ENCODE results near the gene DNAJC30. TPM values are rescaled to one million over a fixed set of nuclear protein-coding genes. Genes with fewer than 3 reads are reported as not detected.

The DNAJC30 gene
- total RNA-seq, 2 experiments from 2014 or later = 8.7 to 9.1 TPM

- no peak overlapping the region for H3K27ac Mint-ChIP-seq
- DNase-seq = no peak
- peaks cover 8% of the 10 kb centered on the region for H3K4me1 Mint-ChIP-seq
- H3K4me3 Mint-ChIP-seq = no peak overlapping the region
- no peaks in the 10 kb centered on the region for H3K9me3 Mint-ChIP-seq
- no peaks in the 10 kb centered on the region for H3K36me3 Mint-ChIP-seq (ENCODE audit: low read depth)
- ChIA-PET POLR2A (interaction anchor here (0.7 kb wide), 1 partner anchor 225 kb away, joined by 9 read pairs; no protein-coding TSS in a partner anchor), CTCF (no interaction called here)
- H3K27me3 Mint-ChIP-seq = peaks cover 38% of the 10 kb centered on the region
These were observed 30.7 kb downstream of the DNAJC30 start for GRCh38 chr7:73652541-73652949.

DNA sequence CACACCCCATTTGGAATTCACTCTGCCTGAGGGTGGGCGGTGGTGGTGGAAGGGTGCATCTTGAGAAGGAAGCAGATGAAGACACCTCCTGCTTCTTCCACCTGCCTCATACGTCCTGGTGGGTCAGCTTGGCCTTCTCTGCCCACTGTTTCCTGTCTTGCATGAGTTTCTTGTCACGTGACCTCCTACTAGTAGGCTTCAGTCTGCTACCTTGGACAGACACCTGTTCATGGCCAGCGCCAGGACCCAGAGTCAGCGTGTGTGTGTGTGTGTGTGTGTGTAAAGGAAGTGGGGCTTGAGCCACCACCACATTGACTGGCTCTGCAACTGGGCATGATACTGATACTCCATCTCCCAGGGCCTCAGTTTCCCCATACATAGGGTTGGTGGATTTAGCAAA lies 32.7 kb downstream of the DNAJC30 start:
- no peak for DNase-seq
- Mint-ChIP-seq H3K36me3 (ENCODE audit: low read depth) (no peaks in the 10 kb centered on the region), H3K4me1 (peaks cover 8% of the 10 kb centered on the region), H3K4me3 (no peak overlapping the region), H3K27me3 (peaks cover 52% of the 10 kb centered on the region), H3K9me3 (no peaks in the 10 kb centered on the region), H3K27ac (no peak overlapping the region)
- ChIA-PET POLR2A (no interaction called here), CTCF (no interaction called here)

DNA sequence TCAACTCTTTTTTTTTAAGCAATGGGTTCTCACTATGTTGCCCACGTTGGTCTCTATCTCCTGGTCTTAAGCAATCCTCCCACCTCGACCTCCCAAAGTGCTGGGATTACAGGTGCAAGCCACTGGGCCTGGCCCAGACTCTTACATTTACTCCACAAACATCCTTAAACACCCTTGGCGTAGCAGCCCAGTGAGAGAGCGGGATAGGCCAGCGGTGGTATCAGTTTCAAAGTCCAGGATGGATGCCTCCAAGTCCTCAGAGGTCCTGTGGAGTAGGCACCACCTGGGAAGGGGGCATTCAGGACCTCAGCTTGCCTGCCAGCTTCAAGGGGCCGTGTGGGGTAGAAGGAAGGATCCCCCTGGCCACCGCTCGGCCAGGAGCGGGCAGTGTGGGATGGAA lies 33.7 kb downstream of the DNAJC30 start:
- Mint-ChIP-seq H3K27ac (no peak overlapping the region), H3K4me1 (peaks cover 8% of the 10 kb centered on the region), H3K9me3 (no peaks in the 10 kb centered on the region), H3K36me3 (ENCODE audit: low read depth) (no peaks in the 10 kb centered on the region), H3K27me3 (peaks cover 57% of the 10 kb centered on the region), H3K4me3 (no peak overlapping the region)
- ChIA-PET POLR2A (no interaction called here), CTCF (interaction anchor here (0.6 kb wide), 1 partner anchor 53 kb away, joined by 3 read pairs; no protein-coding TSS in a partner anchor)
- no peak for DNase-seq

GRCh38 chr7:73648593-73649332 lies 34.5 kb downstream of the DNAJC30 start:
- H3K27me3 Mint-ChIP-seq = peaks cover 59% of the 10 kb centered on the region
- H3K27ac Mint-ChIP-seq = peak overlapping the region; percentile 25
- H3K36me3 Mint-ChIP-seq (ENCODE audit: low read depth) = no peaks in the 10 kb centered on the region
- H3K4me1 Mint-ChIP-seq = peaks cover 8% of the 10 kb centered on the region
- no peaks in the 10 kb centered on the region for H3K9me3 Mint-ChIP-seq
- no peak overlapping the region for H3K4me3 Mint-ChIP-seq
- POLR2A ChIA-PET = no interaction called here
- CTCF ChIA-PET = interaction anchor here (0.6 kb wide), 1 partner anchor 54 kb away, joined by 3 read pairs; no protein-coding TSS in a partner anchor
- DNase-seq = no peak

- ChIA-PET CTCF (no interaction called here), POLR2A (no interaction called here)
- Mint-ChIP-seq H3K9me3 (no peaks in the 10 kb centered on the region), H3K4me1 (peaks cover 8% of the 10 kb centered on the region), H3K4me3 (no peak overlapping the region), H3K36me3 (ENCODE audit: low read depth) (no peaks in the 10 kb centered on the region), H3K27me3 (peaks cover 56% of the 10 kb centered on the region), H3K27ac (peak overlapping the region; percentile 25)
- DNase-seq = no peak
These were observed 35.3 kb downstream of the DNAJC30 start for GRCh38 chr7:73647725-73648592.

DNA sequence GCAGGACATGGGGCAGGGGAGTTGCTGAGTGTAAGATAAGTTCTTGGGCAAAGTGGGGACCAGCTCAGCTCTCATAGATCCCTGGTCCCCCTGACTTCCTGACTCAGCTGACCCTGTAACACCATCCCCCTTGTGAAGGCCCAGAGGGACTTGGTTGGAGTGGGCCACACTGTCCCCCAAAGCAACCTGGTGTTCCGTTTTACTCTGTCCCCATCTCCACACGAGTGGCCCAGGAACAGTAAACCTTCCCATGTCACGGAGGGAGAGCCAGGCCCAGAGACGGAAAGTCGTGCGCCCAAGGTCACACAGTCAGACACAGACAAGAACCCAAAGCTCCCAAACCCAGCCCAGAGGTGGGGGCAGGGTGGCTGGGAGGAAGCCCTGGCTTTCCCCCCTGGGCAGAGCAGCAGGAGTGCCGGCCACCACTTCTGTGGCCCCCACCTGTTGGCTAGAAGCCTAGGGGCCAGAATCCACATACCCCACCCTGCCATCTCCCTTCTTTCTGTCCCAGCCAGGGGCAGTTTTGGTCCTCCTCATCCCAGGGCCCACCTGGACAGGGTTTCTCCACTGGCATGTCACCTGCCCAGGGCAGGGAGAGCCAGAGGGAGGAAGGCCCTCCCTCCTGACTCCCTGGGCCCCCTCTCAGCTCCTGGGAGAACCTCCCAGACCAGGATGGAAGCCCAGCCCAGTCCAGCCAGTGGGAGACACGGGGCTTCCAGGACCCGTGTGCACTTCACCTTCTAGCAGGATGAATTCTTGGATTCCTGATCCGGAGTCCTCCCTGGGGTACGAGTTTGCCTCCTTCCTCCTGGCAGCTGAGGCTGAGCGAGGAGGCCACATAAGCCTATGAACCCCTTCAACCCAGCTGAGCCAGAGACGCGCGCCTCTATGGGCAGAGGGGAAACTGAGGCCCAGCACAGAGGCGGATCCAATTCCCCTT lies 36.2 kb downstream of the DNAJC30 start:
- CTCF ChIA-PET = interaction anchor here (1.1 kb wide), 1 partner anchor 88 kb away, joined by 3 read pairs; no protein-coding TSS in a partner anchor
- peaks cover 8% of the 10 kb centered on the region for H3K4me1 Mint-ChIP-seq
- H3K9me3 Mint-ChIP-seq = no peaks in the 10 kb centered on the region
- no peak for DNase-seq
- no peak overlapping the region for H3K27ac Mint-ChIP-seq
- POLR2A ChIA-PET = no interaction called here
- no peak overlapping the region for H3K4me3 Mint-ChIP-seq
- no peaks in the 10 kb centered on the region for H3K36me3 Mint-ChIP-seq (ENCODE audit: low read depth)
- H3K27me3 Mint-ChIP-seq = peaks cover 51% of the 10 kb centered on the region

DNA sequence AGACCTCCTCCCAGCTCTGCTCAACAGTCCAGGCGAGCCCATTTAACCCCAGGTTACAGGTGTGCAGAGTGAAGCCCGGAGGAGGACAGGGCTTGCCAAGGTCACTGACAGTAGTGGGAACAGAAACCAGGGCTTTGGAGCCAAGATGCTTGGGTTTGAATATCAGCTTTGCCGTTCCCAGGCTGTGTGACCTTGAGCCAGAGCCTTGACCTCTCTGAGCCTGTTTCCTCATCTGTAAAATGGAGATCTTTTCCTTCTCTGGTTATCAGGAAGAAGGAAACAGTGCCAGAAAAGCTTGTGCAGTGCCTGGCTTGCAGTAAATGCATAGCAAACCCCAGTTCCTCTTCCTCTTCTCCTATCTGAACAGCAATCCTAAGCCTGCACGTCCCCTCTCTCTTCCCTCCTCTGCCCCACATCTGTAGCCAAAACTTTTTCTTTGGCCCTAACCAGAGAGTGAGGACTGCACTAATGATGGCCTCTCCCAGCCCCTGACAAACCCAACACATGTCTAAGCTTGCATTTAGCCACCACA lies 37.5 kb downstream of the DNAJC30 start:
- Mint-ChIP-seq H3K9me3 (no peaks in the 10 kb centered on the region), H3K27ac (no peak overlapping the region), H3K4me1 (peaks cover 8% of the 10 kb centered on the region), H3K27me3 (peaks cover 46% of the 10 kb centered on the region), H3K4me3 (no peak overlapping the region), H3K36me3 (ENCODE audit: low read depth) (no peaks in the 10 kb centered on the region)
- CTCF ChIA-PET = interaction anchor here (0.6 to 1.2 kb wide), 4 partner anchors 9 to 382 kb away, joined by 3 read pairs; no protein-coding TSS in a partner anchor
- POLR2A ChIA-PET = no interaction called here
- no peak for DNase-seq

GRCh38 chr7:73644688-73645286 lies 38.5 kb downstream of the DNAJC30 start:
- Mint-ChIP-seq H3K27me3 (peaks cover 40% of the 10 kb centered on the region), H3K9me3 (no peaks in the 10 kb centered on the region), H3K4me1 (peaks cover 8% of the 10 kb centered on the region), H3K4me3 (no peak overlapping the region), H3K27ac (no peak overlapping the region), H3K36me3 (ENCODE audit: low read depth) (no peaks in the 10 kb centered on the region)
- ChIA-PET POLR2A (no interaction called here), CTCF (no interaction called here)
- DNase-seq = no peak

GRCh38 chr7:73642834-73643233 lies 40.4 kb downstream of the DNAJC30 start:
- ChIA-PET CTCF (no interaction called here), POLR2A (no interaction called here)
- Mint-ChIP-seq H3K36me3 (ENCODE audit: low read depth) (no peaks in the 10 kb centered on the region), H3K9me3 (no peaks in the 10 kb centered on the region), H3K4me3 (no peak overlapping the region), H3K4me1 (no peaks in the 10 kb centered on the region), H3K27me3 (peaks cover 29% of the 10 kb centered on the region), H3K27ac (no peak overlapping the region)
- no peak for DNase-seq

- ChIA-PET POLR2A (no interaction called here), CTCF (interaction anchor here (0.8 kb wide), 1 partner anchor 99 kb away, joined by 3 read pairs; no protein-coding TSS in a partner anchor)
- Mint-ChIP-seq H3K4me3 (no peak overlapping the region), H3K9me3 (no peaks in the 10 kb centered on the region), H3K4me1 (no peaks in the 10 kb centered on the region), H3K36me3 (ENCODE audit: low read depth) (no peaks in the 10 kb centered on the region), H3K27me3 (peaks cover 15% of the 10 kb centered on the region), H3K27ac (no peak overlapping the region)
- no peak for DNase-seq
These were observed 44.3 kb downstream of the DNAJC30 start for GRCh38 chr7:73638911-73639310.

GRCh38 chr7:73635428-73636200 lies 47.6 kb downstream of the DNAJC30 start:
- H3K9me3 Mint-ChIP-seq = no peaks in the 10 kb centered on the region
- CTCF ChIA-PET = interaction anchor here (0.6 to 1.5 kb wide), 2 partner anchors 10 to 42 kb away, joined by 3 read pairs; no protein-coding TSS in a partner anchor
- H3K27me3 Mint-ChIP-seq = peaks cover 25% of the 10 kb centered on the region
- no peak overlapping the region for H3K27ac Mint-ChIP-seq
- no peaks in the 10 kb centered on the region for H3K4me1 Mint-ChIP-seq
- no peaks in the 10 kb centered on the region for H3K36me3 Mint-ChIP-seq (ENCODE audit: low read depth)
- POLR2A ChIA-PET = no interaction called here
- H3K4me3 Mint-ChIP-seq = no peak overlapping the region
- DNase-seq = no peak

All from activated CD4-positive, alpha-beta T cell treated with anti-CD3 and anti-CD28 coated beads, Interleukin-2, amount 10 ng/mL, durations not matched to agents 7 days and 5 days (primary cell).